Skeletal muscle satellite cell (primary cell): ENCODE measurements around the gene CCDC9B.

Experiments used
- H3K27me3 ChIP-seq: 2 replicates; pipeline ENCODE4 v1.7.0; 2013; ENCODE audit warnings: low read length; ENCODE audit not compliant: control insufficient read depth, insufficient read depth
- H3K36me3 ChIP-seq: 2 replicates; pipeline ENCODE4 v1.7.0; 2013; ENCODE audit warnings: mild to moderate bottlenecking, control low read depth, low read length; ENCODE audit not compliant: insufficient read depth
- H3K4me1 ChIP-seq: 2 replicates; pipeline ENCODE4 v1.7.0; 2013; ENCODE audit warnings: low read length; ENCODE audit not compliant: control insufficient read depth, insufficient read depth
- H3K4me2 ChIP-seq: 2 replicates; pipeline ENCODE4 v1.7.0; 2013; ENCODE audit warnings: mild to moderate bottlenecking, low read length
- H3K4me3 ChIP-seq: 2 replicates; pipeline ENCODE4 v1.7.0; 2013; ENCODE audit warnings: low read length
- H3K9ac ChIP-seq: 2 replicates; pipeline ENCODE4 v1.7.0; 2013; ENCODE audit warnings: mild to moderate bottlenecking, low read depth, low read length, moderate library complexity
- H3K9me3 ChIP-seq: replicated peaks from 2 replicates; pipeline ENCODE4 v1.7.0; 2013; ENCODE audit warnings: mild to moderate bottlenecking, control low read depth, low read length

CCDC9B gene

DNA sequence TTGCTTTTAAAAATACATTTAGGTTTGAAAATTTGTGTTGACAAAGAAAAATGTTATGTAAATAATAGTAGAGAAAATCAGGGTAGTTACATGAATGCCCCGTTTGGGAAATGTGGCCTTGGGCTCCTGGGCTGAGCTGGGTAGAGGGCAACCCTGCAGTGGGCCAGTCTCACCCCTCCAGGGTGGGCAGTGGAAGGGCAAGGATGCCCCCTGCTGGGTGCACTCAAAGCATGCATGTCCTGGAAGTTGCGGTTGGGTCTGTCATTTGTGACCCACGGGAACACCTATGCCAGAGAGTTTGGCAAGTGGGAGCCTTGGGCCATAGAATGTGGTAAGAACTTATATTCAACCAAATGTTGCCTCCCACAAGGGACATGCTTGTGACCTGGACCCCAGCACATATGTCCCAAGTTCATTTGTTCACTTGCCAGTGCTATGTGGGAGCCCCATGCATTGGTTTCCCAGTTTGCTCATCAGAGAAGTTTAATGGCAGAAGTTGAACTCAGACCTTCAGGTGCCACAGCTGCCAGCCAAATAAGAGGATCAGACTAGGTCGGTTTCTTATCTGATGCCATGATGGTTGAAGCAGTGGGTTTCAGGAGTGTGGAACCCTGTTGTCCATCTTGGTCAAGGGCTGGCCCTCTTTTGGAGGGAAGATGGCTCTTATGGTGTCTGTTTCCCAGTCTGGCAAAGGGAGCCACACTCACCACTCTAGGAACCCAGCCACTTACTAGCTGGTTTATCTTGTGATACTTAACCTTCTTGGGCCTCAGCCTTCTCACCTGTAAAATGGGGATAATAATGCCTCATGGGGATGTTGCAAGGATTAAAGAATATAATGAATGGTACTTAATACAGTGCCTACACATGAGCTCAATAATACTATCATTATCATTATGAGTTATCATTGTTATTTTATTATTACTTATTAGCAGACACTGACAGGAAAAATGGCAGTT lies 30.5 kb downstream of the CCDC9B start:
- H3K4me2 ChIP-seq = no peak overlapping the region

DNA sequence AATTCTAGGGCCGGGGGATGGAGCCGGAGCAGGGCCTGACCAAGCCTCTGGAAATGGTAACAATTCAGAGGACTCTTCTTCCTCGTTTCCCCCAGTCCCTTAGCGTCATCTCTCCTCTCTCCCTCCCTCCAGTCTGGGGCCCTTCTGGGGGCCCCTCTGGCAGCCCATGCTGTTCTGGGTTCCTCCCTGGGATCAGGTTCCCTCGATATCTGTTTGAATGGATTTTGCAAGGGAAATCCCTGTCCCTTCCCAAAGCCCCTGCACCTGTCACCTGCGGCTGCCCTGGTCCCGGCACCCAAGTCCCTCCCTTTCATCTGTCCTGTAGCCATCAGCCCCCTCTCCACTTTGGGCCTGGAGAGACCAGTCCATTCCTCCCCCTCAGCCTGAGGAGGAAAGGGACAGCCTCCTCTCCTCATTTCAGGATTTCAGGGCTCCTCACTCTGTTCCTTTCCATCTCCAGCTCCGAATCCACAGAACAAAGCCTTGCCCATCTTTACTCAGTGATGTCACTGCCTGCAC lies 31.3 kb downstream of the CCDC9B start:
- no peak overlapping the region for H3K9ac ChIP-seq
- no peak overlapping the region for H3K4me3 ChIP-seq
- no peak overlapping the region for H3K4me2 ChIP-seq
- no peaks in the 10 kb centered on the region for H3K36me3 ChIP-seq
- H3K4me1 ChIP-seq = peaks cover 12% of the 10 kb centered on the region
- no peaks in the 10 kb centered on the region for H3K9me3 ChIP-seq
- peaks cover 61% of the 10 kb centered on the region for H3K27me3 ChIP-seq

More for the DNA sequence above, 30.5 kb downstream of the CCDC9B start:
- Histone ChIP-seq H3K9ac (no peak overlapping the region), H3K9me3 (no peaks in the 10 kb centered on the region), H3K27me3 (peaks cover 55% of the 10 kb centered on the region), H3K36me3 (no peaks in the 10 kb centered on the region), H3K4me3 (no peak overlapping the region), H3K4me1 (peaks cover 20% of the 10 kb centered on the region)

DNA sequence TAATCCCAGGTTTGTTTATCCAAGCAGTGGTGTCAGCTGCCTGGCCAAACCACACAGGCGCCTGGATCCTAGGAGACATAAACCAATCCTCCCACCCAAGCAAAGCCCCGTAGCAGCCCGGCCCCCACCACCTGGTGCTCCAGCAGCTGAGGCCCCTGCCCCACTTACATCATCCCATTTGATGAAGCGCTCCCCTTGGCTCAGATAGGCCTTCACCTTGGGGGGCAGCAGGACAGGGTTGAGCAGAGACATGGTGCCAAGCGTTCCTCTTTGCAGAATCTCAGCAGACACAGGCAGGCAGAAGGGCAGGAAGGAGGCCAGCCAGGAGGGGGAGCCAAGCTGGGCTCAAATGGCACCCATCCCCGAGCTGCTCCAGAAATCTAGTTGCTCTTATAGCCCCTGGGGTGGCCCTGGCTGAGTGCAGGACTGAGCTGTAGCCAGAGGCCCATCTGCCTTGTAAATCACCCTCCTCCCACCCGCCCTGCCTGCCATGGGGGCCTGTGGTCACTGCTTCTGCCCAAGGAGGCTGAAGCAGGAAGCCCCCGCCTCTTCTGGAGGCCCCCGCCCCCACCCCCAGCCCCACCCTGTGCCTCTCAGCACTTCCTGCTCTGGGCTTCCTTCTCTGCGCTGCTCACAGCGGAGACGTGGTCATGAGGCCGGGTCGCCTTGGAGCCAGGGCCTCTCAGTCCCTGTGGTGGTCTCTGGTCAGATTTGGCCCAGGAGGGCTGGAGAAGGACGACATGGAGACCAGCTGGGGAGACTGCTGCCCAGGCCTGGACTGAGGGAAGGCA lies 33.1 kb downstream of the CCDC9B start, which contains the start of gene PLCB2:
Gene PLCB2, minus strand, starts transcription at position 515 of the 791 bp plus-strand sequence. Its CDS starts 263 bp downstream, at position 252.
- no peaks in the 10 kb centered on the region for H3K9me3 ChIP-seq
- H3K4me2 ChIP-seq = no peak within 1 kb of the TSS
- no peaks in the 10 kb centered on the region for H3K4me1 ChIP-seq
- no peak within 1 kb of the TSS for H3K9ac ChIP-seq
- peaks cover 75% of the 10 kb centered on the region for H3K27me3 ChIP-seq
- H3K4me3 ChIP-seq = no peak within 1 kb of the TSS
- no peaks in the 10 kb centered on the region for H3K36me3 ChIP-seq

DNA sequence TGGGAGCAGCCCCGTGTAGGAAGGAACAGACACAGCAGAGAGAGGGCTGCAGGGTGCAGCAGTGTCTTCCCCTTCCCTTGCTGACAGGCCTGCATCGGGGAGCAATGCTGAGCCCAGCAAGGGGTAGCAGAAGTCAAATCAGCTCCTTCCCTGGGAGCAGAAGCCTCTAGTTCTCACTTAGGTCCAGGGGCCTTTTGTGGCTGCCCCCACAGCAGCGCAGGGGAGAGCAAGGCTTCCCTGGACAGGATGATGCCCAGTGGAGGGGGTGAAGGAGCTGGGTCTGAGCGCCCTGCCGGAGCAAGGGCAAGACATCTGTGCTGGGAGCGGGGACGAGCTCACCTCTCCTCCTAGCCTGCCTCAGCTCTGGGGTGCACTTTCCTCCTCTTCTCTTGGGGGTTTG lies 33.8 kb downstream of the CCDC9B start:
- H3K36me3 ChIP-seq = no peaks in the 10 kb centered on the region
- H3K9ac ChIP-seq = no peak overlapping the region
- H3K27me3 ChIP-seq = peaks cover 75% of the 10 kb centered on the region
- H3K9me3 ChIP-seq = no peaks in the 10 kb centered on the region
- H3K4me3 ChIP-seq = no peak overlapping the region
- H3K4me2 ChIP-seq = no peak overlapping the region
- no peaks in the 10 kb centered on the region for H3K4me1 ChIP-seq

DNA sequence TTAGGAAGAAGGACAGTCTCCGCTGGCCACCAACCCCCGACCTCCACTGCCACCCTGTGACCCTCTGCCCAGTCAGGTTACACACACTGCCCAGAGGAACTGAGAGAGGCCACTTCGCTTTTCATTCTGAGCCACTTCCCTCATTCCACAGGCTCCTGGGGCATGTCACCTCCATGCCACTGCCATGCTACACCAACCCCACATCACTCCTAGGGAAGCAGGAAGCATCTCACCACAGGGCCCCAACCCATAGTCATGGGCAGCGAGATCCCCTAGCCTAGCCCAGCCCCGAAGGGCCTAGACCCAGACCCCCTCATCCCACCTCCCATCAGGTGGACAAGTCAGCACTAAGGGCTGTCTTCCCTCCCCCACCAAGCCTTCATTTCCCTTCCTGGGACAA lies 34.4 kb downstream of the CCDC9B start:
- Histone ChIP-seq H3K27me3 (peaks cover 73% of the 10 kb centered on the region), H3K4me3 (no peak overlapping the region), H3K9me3 (no peaks in the 10 kb centered on the region), H3K4me2 (no peak overlapping the region), H3K9ac (no peak overlapping the region), H3K36me3 (no peaks in the 10 kb centered on the region), H3K4me1 (no peaks in the 10 kb centered on the region)

DNA sequence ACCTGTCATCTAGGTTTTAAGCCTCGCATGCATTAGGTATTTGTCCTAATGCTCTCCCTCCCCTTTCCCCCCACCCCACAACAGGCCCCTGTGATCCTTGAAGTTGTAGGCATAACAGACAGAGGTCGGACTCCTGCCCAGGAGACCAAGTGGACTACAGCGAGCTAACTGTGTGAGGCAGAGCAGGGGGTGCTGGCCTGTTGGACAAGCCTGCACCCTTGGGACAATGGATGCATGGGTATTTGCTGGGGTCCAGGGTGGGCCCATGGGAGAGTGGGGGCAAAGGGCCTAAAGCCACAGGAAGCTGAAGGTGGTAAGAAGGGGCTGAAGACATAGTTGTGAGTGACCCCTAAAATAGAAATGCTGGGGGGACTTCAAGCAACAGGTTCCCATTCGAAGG lies 35.5 kb downstream of the CCDC9B start:
- H3K36me3 ChIP-seq = no peaks in the 10 kb centered on the region
- H3K9me3 ChIP-seq = peaks cover 6% of the 10 kb centered on the region
- no peak overlapping the region for H3K9ac ChIP-seq
- H3K4me1 ChIP-seq = no peaks in the 10 kb centered on the region
- no peak overlapping the region for H3K4me2 ChIP-seq
- H3K4me3 ChIP-seq = no peak overlapping the region
- peaks cover 70% of the 10 kb centered on the region for H3K27me3 ChIP-seq

DNA sequence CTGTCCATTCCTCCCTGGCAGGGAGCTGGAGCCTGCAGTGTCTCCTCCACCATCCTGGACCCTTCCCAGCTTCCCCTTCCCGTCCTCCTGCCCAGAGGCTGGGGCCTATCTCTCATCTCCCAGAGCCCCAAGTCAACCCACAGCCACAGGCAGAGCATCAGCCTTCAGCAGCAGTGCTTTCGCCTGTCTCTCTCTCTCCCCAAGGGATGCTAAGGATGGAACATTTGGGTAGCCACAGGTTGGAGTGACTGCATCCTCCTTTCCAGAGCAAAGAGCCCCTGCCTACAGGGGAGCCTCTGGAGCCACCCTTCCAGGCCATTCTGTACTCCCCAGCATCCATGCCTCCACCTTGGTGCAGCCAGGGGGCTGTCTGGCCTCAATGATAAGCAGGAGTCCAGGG lies 37.2 kb downstream of the CCDC9B start:
- Histone ChIP-seq H3K4me2 (no peak overlapping the region), H3K9me3 (peaks cover 7% of the 10 kb centered on the region), H3K27me3 (peaks cover 69% of the 10 kb centered on the region), H3K4me3 (no peak overlapping the region), H3K36me3 (no peaks in the 10 kb centered on the region), H3K4me1 (no peaks in the 10 kb centered on the region), H3K9ac (no peak overlapping the region)

DNA sequence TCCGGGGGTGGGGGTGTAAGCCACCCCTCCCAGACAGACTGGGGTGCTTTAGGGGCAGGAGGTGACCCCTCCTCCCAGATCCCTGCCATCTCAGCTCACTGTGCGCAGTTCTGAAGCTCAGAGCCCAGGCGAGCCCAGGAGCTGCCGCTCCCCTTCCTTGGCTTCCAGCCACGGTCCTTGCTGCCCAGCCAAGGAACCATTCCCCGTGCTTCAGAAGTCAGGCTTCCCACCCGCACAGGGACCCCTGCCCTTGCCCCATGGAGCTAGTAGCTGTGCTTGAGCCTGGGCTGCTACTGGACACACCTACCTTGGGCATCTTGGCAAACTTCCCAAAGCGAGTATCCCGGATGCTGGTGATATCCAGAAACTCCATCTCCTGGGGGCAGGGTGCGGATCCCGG lies 37.8 kb downstream of the CCDC9B start:
- Histone ChIP-seq H3K9me3 (peaks cover 7% of the 10 kb centered on the region), H3K27me3 (peaks cover 74% of the 10 kb centered on the region), H3K4me2 (no peak overlapping the region), H3K36me3 (no peaks in the 10 kb centered on the region), H3K4me1 (no peaks in the 10 kb centered on the region), H3K9ac (no peak overlapping the region), H3K4me3 (no peak overlapping the region)

DNA sequence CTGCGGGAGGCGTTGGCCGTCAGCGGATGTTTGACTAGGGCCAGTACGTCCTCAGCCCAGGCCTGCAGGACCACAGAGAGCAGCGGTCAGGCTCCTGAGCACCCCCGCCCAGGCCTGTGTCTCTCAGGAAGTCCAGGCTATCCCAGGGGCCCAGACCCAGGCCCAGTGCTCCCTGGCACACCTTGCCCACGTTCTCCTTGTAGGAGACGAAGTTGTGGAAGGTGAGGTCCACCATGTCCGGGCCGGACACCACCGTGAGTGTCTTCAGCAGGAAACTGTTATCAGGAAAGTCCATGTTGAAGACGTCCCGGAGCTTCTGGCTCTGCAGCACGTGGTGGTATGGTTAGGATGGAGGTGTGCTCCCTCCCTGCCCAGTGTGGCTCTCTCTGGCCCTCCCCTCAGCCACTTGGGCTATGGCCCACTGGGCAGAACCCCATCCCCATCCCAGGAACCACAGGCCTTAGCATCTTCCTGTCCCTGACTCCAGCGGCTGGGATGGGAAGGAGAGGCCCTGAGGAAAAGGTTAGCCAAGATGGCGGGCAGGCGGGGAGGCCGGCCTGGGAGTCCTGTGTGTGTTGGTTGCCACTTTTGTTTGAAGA lies 38.4 kb downstream of the CCDC9B start:
- Histone ChIP-seq H3K36me3 (no peaks in the 10 kb centered on the region), H3K4me3 (no peak overlapping the region), H3K4me2 (no peak overlapping the region)

DNA sequence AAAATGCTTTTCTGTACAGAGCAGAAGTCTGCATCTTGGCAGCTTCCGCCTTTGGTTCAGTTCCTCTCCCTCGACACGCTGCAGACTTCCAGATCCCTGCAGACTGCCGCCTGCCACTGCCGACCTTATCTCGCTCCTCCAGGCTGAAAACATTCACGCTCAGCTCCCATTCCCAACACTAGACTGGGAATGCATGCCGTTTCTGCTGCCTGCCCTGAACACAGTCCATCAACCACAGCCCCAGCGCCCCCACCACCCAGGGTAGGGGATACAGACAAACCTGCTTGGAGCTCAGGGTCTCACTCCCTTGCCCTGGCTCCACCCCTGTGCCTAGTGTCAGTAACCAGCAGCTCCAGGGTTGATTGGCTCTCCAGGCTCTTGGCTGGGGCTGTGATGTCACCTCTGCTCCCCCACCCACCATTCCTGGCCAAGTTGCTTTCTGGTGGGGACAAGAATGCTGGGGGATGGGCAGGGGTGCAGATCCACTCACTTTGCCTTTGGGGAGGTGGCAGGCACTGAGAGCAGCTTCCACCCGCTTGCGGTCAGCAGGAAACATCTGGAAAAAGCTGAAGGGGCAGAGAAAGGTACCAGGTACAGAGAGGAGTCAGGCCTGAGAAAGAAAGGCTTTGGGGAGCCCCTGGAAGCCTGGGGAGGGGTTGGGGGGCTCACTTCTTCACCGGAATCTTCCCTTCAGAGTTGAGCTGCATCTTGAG lies 39.1 kb downstream of the CCDC9B start:
- Histone ChIP-seq H3K4me3 (no peak overlapping the region), H3K4me1 (no peaks in the 10 kb centered on the region), H3K9ac (no peak overlapping the region), H3K4me2 (no peak overlapping the region), H3K27me3 (peaks cover 81% of the 10 kb centered on the region), H3K36me3 (no peaks in the 10 kb centered on the region), H3K9me3 (peaks cover 7% of the 10 kb centered on the region)

More for the DNA sequence above, 38.4 kb downstream of the CCDC9B start:
- no peak overlapping the region for H3K9ac ChIP-seq
- H3K9me3 ChIP-seq = peaks cover 7% of the 10 kb centered on the region
- peaks cover 79% of the 10 kb centered on the region for H3K27me3 ChIP-seq
- no peaks in the 10 kb centered on the region for H3K4me1 ChIP-seq
